HG03457 (cell line): ENCODE results near the gene MS4A6E.

ENCODE experiments used
- ATAC-seq: cut with Tn5 transposase; IDR thresholded peaks from one replicate; pipeline ENCODE4 v1.9.1; 2021; ENCODE audit warnings: moderate number of reproducible peaks; ENCODE audit not compliant: unreplicated experiment

The MS4A6E gene

DNA sequence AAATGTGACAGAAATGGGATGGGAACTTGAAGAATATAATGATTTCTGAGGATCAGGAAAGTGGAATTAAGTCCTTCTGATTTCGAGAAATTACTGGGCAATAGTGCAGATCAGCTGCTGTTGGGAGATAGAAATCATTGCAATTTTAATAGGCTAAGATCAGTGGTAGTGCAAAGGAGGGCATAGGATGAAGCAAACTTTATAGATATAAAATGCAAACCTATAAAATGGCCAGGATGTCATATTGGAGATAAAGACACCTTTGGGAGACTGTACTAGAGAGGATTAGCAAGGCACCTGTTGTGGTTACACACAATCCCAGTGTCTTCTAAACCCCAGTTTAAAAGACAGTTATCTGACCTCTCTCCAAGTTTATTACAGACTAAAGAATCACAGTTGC, 44.8 kb downstream of the MS4A6E start:
- ATAC-seq: no peak

DNA sequence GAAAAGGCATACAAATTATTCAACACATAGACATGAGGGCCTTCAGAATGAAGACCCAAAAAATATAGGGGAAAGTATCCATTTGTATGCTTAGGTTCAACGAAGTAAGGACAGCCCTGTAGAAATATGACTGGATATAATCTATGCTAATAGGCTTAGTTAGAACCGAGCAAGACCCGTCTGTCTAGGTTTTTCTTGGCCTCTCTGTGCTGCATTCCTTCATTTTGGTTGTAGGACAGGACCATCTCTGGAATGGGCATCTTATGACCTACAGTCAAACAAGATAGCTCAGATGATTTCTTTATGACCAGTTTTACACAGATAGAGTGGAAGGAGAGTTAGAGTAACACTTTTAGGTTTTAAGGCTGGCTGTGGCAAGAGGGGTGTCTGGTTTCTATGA, 45.7 kb downstream of the MS4A6E start:
- no peak for ATAC-seq

DNA sequence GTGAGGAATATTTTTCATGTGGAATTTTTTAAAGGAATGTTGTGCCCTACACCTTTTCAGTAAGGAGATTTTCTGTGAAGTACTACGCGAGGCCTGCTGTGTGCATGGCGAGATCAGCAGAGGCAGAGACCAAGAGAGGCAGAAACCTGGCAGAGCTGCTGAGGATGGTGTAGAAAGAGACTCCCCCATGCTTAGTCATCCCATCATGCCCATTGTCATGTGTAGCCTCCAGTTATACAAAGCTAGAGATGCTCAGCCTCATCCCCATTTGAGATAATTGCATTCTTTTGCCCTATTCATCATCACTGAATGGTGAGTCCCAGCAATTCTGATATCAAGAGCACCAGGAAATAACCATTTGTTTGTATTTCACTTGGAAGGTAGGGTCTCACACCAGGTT, 48.3 kb downstream of the MS4A6E start:
- ATAC-seq: no peak

DNA sequence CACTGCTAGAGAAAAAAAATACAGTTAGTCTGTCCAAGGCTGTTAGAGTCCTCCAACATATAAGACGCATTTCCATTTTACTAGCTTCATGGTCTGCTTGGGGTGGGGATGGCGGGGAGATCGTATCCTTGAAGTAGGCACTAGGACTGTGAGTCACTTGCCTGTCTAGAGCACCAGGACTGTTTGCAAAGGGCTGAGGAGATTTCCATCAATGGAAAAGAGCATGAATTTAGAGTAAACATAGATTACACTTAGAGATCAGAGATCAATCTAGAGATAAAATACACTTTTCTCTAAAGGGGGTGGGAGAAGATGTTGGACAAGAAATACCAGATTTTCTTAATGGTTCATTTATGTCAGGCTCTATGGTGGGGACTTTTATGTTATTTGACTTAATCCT, 49.5 kb downstream of the MS4A6E start:
- no peak for ATAC-seq

DNA sequence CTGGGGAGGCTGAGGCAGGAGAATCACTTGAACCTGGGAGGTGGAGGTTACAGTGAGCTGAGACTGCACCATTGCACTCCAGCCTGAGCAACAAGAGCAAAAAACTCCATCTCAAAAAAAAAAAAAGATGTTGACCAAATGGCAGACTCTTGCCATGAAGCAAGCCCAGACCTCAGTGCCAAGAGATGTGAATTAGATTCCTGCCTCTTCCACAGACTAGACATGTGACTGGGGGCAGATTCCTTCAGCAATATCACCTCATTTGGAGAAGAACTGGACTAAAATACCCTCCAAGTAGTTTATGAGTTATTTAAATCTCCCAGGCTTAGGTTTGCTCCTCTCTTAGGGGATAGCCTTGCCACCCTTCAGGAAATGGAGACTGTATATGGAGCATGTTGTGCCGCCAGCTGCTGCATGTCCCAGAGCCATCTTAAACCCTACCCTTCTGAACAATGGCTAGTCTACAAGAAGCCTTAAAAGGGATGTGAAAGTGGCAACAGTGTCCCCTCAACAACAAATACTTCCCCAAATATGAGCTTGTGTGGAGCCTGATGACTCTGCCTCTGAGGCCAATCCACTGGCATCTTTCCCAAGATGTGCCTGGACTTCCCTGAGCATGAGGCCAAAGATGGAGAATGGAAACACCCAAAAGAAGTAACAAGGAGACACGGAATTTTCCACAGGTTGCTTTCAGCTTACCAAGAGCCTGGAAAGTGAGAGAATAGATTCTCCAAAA, 50.5 kb downstream of the MS4A6E start:
- no peak for ATAC-seq

DNA sequence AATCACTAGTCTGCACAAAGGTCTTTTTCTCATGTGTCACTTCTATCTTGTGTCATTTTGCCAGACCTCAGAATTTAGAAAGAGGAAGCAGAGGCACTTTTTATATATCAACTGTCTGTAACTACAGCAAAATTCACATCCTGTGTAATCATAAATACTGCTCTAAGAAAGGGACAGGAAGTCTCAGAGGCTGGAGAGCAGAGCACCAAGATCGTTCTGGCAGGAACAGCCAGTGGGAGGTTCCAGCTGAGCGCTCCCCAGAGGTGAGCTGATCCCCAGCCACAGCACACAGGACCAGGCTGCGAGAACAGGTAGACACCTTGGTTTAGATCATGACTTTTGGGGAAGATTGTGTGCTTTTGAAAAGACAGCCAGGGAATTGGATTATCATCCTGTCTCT, 51.3 kb downstream of the MS4A6E start, which contains the start of gene MS4A7:
Gene MS4A7 (plus strand): TSS at position 179 of the 400 bp plus-strand sequence. CDS start 4,610 bp downstream, outside the sequence.
- peak; percentile 83 for ATAC-seq

DNA sequence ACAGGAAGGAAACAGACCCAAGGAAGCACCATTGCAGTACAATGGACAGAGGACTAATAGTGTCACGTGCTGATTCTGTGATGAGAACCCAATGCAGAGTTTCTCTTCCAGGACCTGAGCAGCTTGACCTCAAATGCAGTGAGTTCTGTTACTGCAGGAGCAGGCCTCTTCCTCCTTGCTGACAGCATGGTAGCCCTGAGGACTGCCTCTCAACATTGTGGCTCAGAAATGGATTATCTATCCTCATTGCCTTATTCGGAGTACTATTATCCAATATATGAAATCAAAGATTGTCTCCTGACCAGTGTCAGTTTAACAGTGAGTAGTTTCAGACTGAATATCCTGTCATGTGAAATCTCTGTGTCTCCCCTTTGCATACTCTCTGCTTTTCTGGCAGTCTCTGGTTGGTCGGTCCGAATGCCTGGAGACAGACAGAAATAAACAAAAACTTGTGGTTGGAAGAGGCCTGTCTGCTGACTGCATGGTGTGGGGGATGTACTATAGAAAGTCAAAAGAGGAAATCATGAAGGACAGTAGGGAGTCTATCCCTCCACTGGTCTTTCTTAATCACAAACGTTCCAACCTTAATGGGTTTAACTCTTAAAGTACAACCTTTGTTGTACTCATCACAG, 62.3 kb downstream of the MS4A6E start:
- peak; percentile 85 for ATAC-seq

DNA sequence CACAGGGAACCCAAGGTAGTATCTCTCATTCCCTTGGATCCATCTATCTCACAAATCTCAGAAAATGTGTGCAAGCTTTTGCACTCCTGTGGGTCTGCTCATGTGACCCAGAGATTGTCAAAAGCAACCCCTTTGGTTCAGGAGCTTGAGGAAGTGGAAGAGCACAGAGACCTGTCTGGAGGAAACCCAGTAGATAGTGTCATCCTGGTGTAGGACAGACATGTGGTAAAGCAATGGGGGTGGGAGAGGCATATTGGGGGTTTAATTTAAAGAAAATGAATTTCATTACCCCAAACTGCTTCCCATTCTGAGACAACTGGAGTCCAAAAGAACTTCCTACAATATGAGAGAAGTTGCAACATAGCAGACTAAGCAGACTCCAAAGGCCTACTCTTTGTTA, 63.4 kb downstream of the MS4A6E start:
- ATAC-seq: no peak
